ENCODE measurements around the gene TSKU.
"Not testable (repeated sequence)": the region's sequence is repeated elsewhere in the genome, so short reads cannot be mapped to it uniquely, and the experiment has no call there.

The TSKU gene

DNA sequence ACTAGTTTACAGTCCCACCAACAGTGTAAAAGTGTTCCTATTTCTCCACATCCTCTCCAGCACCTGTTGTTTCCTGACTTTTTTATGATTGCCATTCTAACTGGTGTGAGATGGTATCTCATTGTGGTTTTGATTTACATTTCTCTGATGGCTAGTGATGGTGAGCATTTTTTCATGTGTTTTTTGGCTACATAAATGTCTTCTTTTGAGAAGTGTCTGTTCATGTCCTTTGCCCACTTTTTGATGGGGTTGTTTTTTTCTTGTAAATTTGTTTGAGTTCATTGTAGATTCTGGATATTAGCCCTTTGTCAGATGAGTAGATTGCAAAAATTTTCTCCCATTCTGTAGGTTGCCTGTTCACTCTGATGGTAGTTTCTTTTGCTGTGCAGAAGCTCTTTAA is 43.8 kb downstream of the TSKU start:
- not testable (repeated sequence) for DNase-seq

DNA sequence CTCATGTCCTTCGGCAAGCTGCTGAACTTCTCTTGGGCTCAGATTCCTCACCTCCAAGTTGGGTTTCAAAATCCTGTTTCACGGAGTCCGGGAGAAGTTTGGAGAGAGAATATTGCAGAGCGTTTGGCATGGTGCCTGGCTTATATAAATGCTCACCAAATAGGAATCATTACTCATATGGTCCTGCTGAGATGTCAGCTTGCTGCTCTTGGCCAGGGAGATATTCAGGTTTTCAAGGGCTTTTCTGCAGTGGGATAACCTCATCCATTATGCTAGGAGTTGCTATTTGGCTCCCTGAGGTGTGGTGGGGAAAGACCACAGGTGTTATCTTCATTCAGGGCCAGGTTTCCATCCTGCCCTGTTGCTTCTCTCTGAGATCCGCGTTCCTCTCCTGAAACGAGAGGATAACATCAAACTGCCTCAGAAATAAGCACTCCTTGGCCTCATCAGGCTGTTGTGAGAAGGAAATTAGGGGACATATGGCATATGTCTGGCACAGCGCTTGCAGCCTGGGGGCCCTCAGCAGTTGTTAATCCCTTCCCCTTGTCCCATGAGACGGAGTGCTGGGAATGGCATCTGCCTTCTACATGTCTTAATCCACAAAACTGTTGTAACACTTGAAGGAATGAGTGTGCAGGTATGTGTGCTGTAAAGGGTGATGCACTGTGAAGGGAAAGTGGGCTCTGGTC is 47.6 kb downstream of the TSKU start:
- DNase-seq: peak; percentile 94

- DNase-seq: no peak
Measured at GRCh38 chr11:76831686-76832310, 48.6 kb downstream of the TSKU start.

DNA sequence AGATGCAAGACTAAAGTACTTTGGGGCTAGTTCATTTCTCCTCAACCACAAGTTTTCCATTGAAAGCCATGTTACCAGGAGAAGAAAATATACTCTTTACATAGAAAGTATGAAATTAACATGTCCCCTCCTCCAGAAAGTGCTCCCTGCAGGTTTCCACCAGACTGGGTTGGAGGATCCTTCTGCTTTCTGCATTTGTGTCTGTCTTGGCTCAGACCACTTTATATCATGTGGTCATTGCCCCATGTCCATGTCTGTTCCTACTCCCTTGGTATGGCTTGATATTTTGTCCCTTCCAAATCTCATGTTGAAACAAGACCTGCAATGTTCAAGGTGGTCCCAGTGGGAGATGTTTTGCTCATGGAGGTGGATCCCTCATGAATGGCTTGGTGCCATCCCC is 49.2 kb downstream of the TSKU start:
- no peak for DNase-seq

- DNase-seq: no peak
Measured at GRCh38 chr11:76834151-76834550, 51.0 kb downstream of the TSKU start.

- no peak for DNase-seq
Measured at GRCh38 chr11:76835036-76835435, 51.9 kb downstream of the TSKU start.

GRCh38 chr11:76835928-76836612 is 52.9 kb downstream of the TSKU start:
- peak; percentile 99 for DNase-seq

DNA sequence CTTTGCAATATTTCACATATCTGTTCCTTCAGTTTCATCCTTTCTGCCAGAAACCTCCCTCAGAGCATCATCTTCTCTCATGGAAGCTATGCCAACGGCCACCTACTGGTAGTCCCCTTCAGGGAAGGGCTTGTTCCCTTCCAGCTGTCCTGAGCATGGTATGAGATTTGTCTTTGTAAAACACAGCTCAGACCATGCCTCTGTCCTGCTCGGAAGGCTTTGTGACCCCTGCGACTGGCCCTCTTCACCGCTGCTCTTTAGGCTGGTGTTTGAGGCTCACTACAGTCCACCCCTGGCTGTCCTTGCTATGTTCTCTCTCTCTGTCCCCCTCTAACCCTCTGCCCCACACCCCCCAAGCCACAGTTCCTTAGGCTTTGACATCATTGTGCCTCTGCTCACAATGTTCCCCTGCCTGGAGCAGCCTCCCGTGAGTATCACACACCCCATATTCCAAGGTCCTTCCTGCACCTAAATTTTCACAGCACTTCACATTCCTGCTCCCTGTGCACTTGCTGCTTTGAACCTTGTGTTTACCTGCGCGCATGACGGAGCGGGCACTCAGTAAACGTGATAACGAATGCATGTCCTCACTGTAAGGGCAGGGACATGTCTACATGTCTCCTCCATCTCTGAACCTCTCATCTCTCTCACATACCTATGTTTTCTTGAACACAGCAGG is 53.6 kb downstream of the TSKU start:
- DNase-seq: no peak

- DNase-seq: no peak
Measured at GRCh38 chr11:76837696-76838677, 54.8 kb downstream of the TSKU start.

GRCh38 chr11:76838678-76839068 is 55.5 kb downstream of the TSKU start:
- no peak for DNase-seq

- DNase-seq: no peak
Measured at GRCh38 chr11:76839311-76839710, 56.2 kb downstream of the TSKU start.

DNA sequence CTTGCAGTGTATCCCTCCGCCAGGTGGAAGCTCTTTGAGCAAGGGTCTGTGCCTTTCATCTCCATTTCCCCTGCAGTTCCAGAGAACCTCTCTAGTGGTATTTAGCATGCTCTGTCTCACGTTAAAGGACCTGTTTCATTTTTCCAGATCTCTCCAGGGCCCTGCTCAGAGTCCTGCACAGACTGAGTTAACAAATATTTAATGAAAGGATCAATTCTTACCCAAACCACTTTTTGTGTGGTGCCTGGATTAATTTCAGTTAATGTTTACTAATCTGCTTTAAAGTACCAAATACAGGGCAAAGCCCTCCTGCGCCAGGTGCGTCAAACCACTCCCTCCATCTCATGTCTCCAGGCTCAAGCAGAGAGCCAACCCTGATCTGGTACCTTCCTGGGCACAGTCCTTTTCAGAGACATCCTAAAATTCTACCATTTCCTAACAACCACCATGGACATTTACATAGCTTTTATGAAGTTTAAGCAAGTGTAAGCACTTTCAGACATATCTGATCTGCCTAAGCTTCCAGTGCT is 58.8 kb downstream of the TSKU start:
- no peak for DNase-seq

- DNase-seq: no peak
Measured at GRCh38 chr11:76843907-76844306, 60.8 kb downstream of the TSKU start.

DNA sequence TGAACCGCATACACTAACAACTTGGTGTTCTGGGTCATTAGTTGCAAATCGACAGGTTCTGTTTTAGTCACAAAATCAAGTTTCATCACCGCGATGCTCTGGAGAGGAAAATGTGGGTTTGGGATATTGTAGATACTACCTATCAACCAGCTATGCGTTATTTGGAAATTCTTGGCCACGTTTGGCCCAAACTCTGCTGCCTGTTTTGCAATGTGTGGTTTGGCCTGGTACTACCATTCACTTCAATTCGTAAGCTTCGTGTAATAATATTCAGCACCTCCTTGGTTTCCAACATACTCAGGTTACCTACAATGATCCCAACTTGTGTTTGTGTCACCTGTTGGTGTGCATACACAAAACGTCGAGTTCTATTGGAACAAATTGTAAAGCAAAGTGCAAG is 61.4 kb downstream of the TSKU start:
- no peak for DNase-seq

DNA sequence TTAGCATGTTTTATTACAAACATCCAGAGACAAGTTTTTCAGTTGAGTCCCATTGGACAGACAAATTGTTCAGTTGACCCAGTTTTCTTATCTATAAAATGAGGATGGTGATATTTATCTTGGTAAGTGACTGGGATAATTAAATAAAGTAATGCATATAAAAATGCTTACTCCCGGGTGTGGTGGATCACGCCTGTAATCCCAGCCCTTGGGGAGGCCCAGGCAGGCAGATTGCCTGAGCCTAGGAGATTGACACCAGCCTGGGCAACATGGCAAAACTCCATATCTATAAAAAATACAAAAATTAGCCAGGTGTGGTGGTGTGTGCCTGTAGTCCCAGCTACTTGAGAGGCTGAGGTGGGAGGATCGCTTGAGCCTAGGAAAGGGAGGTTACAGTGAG is 61.9 kb downstream of the TSKU start:
- no peak for DNase-seq

DNA sequence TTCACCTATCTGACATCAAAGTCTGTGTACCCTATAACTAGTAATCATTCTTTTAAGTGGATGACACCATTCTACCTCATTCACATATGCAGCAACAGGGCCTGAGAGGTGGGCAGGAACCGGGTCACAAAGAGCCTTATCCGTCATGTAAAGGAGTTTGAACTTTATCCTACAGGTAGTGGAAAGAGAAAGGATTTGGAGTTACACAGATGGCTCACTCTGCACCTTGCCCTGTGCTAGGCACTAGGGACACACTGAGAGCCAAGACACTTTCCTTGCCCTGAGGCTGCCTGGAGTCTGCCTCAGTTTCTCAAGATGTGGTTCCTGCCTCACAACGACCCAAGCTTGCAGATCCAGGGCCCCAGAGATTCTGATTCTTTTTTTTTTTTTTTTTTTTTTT is 63.3 kb downstream of the TSKU start:
- no peak for DNase-seq
